ENCODE measurements around the gene FAM20C.

DNA sequence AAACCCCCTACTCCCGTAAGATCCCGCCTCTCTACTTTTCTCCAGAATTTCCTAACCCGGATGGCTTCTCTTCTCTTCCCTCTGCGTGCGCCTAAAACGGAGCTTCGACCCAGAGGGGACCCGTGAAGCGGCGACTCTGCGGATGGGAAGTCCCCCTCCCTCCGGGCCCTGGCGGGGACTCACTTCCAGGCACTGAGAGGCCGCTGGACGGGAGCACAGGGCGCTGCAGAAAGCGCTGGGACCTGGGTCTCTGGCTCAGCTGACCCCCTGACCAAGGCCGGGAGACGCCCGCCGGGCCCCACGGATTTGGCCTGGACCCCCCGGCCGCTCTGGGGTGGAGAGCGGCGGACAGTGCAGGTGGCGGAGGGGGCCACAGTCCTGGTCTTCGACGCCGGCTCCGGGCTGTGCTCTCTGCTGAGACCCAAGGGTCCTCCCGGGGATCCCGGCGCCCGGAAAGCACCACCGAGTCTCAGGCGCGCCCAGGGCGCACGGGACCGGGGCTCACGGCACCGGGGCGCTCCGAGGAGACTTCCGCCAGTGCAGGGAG lies 96.9 kb downstream of the FAM20C start:
- TF ChIP-seq GATA2 (IDR thresholded peaks at IDR 0.05; ENCODE audit: low read depth, low read length) (no peak), GATA3 (IDR thresholded peaks at IDR 0.05; ENCODE audit: low read depth, low read length) (no peak)
